Measurements from ENCODE around the gene KANK2. TPM values are rescaled to one million over a fixed set of nuclear protein-coding genes. Genes with fewer than 3 reads are reported as not detected.

The KANK2 gene
- total and polyA plus RNA-seq, 2 of the 8 experiments (the other 6 are each of a cell fraction or from before 2014, with no cell fraction given) = 25.2 to 42.3 TPM

DNA sequence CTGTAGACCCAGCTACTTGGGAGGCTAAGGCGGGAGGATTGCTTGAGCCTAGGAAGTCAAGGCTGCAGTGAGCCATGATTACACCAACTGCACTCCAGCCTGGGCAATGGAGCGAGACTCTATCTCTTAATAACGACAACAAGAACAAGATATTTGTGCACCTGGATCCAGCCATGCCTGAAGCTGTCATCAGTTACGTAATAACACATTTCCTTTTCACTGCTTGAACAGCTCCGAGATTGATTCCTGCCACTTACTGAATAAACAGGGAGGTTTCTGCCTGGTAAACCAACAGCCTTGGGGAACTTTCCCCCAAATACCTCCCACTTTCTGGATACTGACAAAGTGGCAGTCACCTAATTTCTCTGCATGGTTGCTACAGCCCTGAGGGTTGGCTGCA, 5.4 kb downstream of the KANK2 start (continued):
- TF ChIP-seq RNF2 (IDR thresholded peaks at IDR 0.05; ENCODE audit: borderline replicate concordance, low read depth, low read length, missing control alignments, poor library complexity, severe bottlenecking) (no peak), RXRA (IDR thresholded peaks at IDR 0.05; ENCODE audit: insufficient read depth, low read depth, low read length) (no peak), SIX5 (IDR thresholded peaks at IDR 0.05; ENCODE audit: low read depth, low read length) (no peak), TCF12 (IDR thresholded peaks at IDR 0.05; ENCODE audit: low read depth, low read length) (no peak), SUZ12 (IDR thresholded peaks at IDR 0.05; ENCODE audit: low read length) (no peak), RBBP5 (IDR thresholded peaks at IDR 0.05; ENCODE audit: borderline replicate concordance, low read depth, low read length) (no peak), SP1 (IDR thresholded peaks at IDR 0.05; ENCODE audit: low read depth, low read length) (no peak)

Measured in H1 (cell line).